H1 (cell line): ENCODE results near the gene HNF1B.

ENCODE experiments used
- EP300 ChIP-seq, 2 experiments: IDR thresholded peaks; 1 replicate in 1 of 2; 2 replicates in 1 of 2; pipeline ENCODE4 v1.6.1; 2011 to 2012; ENCODE audit warnings: low read depth in 2 of 2, low read length in 2 of 2, mild to moderate bottlenecking in 2 of 2, borderline replicate concordance in 1 of 2, inconsistent platforms in 1 of 2, moderate library complexity in 1 of 2
- EZH2 ChIP-seq: fragments of 200-600 bp; sonication (generic); IDR thresholded peaks from 2 replicates; pipeline ENCODE4 v1.7.1; 2012; ENCODE audit warnings: low read depth, mild to moderate bottlenecking, moderate library complexity, low read length, inconsistent platforms; ENCODE audit not compliant: severe bottlenecking
- GABPA ChIP-seq: IDR thresholded peaks from 2 replicates; pipeline ENCODE4 v1.6.1; 2011; ENCODE audit warnings: mild to moderate bottlenecking, low read length, moderate library complexity, borderline replicate concordance; ENCODE audit not compliant: insufficient read depth
- JUN ChIP-seq: IDR thresholded peaks from 2 replicates; pipeline ENCODE4 v1.6.1; 2011; ENCODE audit warnings: low read depth, mild to moderate bottlenecking, improper control_type of control experiment, low read length
- POLR2A ChIP-seq, 2 experiments: IDR thresholded peaks; 1 replicate in 1 of 2; 2 replicates in 1 of 2; pipeline ENCODE4 v1.6.1; 2011; ENCODE audit warnings: low read depth in 2 of 2, low read length in 2 of 2, mild to moderate bottlenecking in 2 of 2; ENCODE audit errors: control extremely low read depth in 1 of 2
- POLR2AphosphoS5 ChIP-seq: IDR thresholded peaks from 2 replicates; pipeline ENCODE4 v1.6.1; 2011; ENCODE audit warnings: low read depth, low read length
- TF ChIP-seq, protein P1 (sequence below), 3 experiments: IDR thresholded peaks; 1 replicate in 2 of 3; 2 replicates in 1 of 3; pipeline versions ENCODE4 v1.5.1 to v1.6.1; 2011; ENCODE audit warnings: low read length in 3 of 3, mild to moderate bottlenecking in 3 of 3, inconsistent platforms in 2 of 3, low read depth in 1 of 3, moderate library complexity in 1 of 3; ENCODE audit not compliant: insufficient read depth in 1 of 3; ENCODE audit errors: control extremely low read depth in 1 of 3

DNA sequence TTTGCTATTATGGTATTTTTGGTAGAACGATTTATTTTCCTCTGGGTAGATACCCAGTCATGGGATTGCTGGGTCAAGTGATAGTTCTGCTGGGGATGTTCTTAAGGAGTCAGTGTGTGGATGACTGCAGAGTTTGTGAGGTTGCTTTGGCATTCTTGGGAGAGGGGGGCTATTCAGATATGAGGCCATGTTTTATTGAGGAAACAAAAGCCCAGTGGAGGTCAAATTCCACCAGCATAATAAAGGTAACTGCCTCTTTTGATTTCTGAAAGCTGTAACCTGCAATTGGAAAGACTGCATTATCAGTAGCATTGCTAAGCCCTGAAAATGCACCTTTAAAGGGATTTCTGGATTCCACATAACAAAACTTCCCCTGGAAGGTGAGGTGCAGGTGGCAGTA, 43.7 kb upstream of the HNF1B start:
- TF ChIP-seq EZH2 (no peak), EP300 (IDR thresholded peaks at IDR 0.05; ENCODE audit: borderline replicate concordance in 1 of 2, low read depth in 2 of 2, low read length in 2 of 2) (no peak), JUN (no peak), GABPA (no peak), POLR2AphosphoS5 (no peak), POLR2A (IDR thresholded peaks at IDR 0.05; ENCODE audit: control extremely low read depth in 1 of 2, low read depth in 2 of 2, low read length in 2 of 2) (no peak)
- TF ChIP-seq, protein P1, sequence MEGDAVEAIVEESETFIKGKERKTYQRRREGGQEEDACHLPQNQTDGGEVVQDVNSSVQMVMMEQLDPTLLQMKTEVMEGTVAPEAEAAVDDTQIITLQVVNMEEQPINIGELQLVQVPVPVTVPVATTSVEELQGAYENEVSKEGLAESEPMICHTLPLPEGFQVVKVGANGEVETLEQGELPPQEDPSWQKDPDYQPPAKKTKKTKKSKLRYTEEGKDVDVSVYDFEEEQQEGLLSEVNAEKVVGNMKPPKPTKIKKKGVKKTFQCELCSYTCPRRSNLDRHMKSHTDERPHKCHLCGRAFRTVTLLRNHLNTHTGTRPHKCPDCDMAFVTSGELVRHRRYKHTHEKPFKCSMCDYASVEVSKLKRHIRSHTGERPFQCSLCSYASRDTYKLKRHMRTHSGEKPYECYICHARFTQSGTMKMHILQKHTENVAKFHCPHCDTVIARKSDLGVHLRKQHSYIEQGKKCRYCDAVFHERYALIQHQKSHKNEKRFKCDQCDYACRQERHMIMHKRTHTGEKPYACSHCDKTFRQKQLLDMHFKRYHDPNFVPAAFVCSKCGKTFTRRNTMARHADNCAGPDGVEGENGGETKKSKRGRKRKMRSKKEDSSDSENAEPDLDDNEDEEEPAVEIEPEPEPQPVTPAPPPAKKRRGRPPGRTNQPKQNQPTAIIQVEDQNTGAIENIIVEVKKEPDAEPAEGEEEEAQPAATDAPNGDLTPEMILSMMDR (IDR thresholded peaks at IDR 0.05; ENCODE audit: control extremely low read depth in 1 of 3, insufficient read depth in 1 of 3, low read depth in 1 of 3, low read length in 3 of 3) = no peak
